ENCODE measurements around the gene HPSE2. TPM values are rescaled to one million over a fixed set of nuclear protein-coding genes. Genes with fewer than 3 reads are reported as not detected.
"Not testable (repeated sequence)": the region's sequence is repeated elsewhere in the genome, so short reads cannot be mapped to it uniquely, and the experiment has no call there.

The HPSE2 gene
- total and polyA plus RNA-seq, 8 donors = 0.58 to 15.8 (median 2.0) TPM

- Histone ChIP-seq H3K27ac (no peak overlapping the region), H3K9me3 (no peaks in the 10 kb centered on the region), H3K4me1 (peaks cover 0 to 7% (median 3%) of the 10 kb centered on the region in 4 donors), H3K27me3 (no peaks in the 10 kb centered on the region), H3K4me3 (no peak overlapping the region), H3K36me3 (no peaks in the 10 kb centered on the region)
- intact Hi-C loops (cut with DNase I; ENCODE audit: low total_unique reads) = no loop called here
- no peak for DNase-seq
- TF ChIP-seq POLR2A (IDR thresholded peaks at IDR 0.05) (no peak), EP300 (IDR thresholded peaks at IDR 0.05) (no peak)
- 55 to 68% (median 65%) methylated on average over 2 of the region's 2 CpGs for WGBS, 5 donors
Measured at GRCh38 chr10:99143651-99144050, 92.0 kb downstream of the HPSE2 start.

GRCh38 chr10:99143011-99143410 lies 92.6 kb downstream of the HPSE2 start:
- intact Hi-C loops (cut with DNase I; ENCODE audit: low total_unique reads) = no loop called here
- Histone ChIP-seq H3K9me3 (no peaks in the 10 kb centered on the region), H3K27me3 (no peaks in the 10 kb centered on the region), H3K4me3 (no peak overlapping the region), H3K36me3 (no peaks in the 10 kb centered on the region), H3K27ac (peak overlapping the region in 1 of 5 donors; percentile 39), H3K4me1 (peaks cover 0 to 7% (median 3%) of the 10 kb centered on the region in 4 donors)
- DNase-seq = no peak
- TF ChIP-seq POLR2AphosphoS5 (IDR thresholded peaks at IDR 0.05) (no peak), POLR2A (IDR thresholded peaks at IDR 0.05) (no peak), CTCF (IDR thresholded peaks at IDR 0.05) (no peak), EP300 (IDR thresholded peaks at IDR 0.05) (no peak)

- H3K9me3 ChIP-seq; DNase-seq; intact Hi-C loops (cut with DNase I; ENCODE audit: low total_unique reads); H3K4me3 ChIP-seq; H3K4me1 ChIP-seq; H3K36me3 ChIP-seq; H3K27me3 ChIP-seq; H3K27ac ChIP-seq: not testable (repeated sequence)
- 18 to 33% (median 29%) methylated on average over 3 of the region's 3 CpGs for WGBS, 5 donors
Measured at GRCh38 chr10:99132897-99133296, 102.8 kb downstream of the HPSE2 start.

- Histone ChIP-seq H3K4me3 (no peak overlapping the region), H3K27ac (no peak overlapping the region), H3K27me3 (peaks cover 0 to 3% (median 0%) of the 10 kb centered on the region in 3 donors), H3K36me3 (no peaks in the 10 kb centered on the region), H3K9me3 (peaks cover 0 to 11% (median 7%) of the 10 kb centered on the region in 4 donors), H3K4me1 (no peaks in the 10 kb centered on the region)
- 38 to 48% (median 40%) methylated on average over 3 of the region's 3 CpGs for WGBS, 5 donors
- no peak for TF ChIP-seq CTCF (IDR thresholded peaks at IDR 0.05)
- TF ChIP-seq POLR2A (IDR thresholded peaks at IDR 0.05) = no peak
- no peak for TF ChIP-seq POLR2AphosphoS5 (IDR thresholded peaks at IDR 0.05)
- TF ChIP-seq EP300 (IDR thresholded peaks at IDR 0.05) = no peak
- DNase-seq = no peak
- intact Hi-C loops (cut with DNase I; ENCODE audit: low total_unique reads) = no loop called here
Measured at GRCh38 chr10:99125879-99126278, 109.8 kb downstream of the HPSE2 start.

- Histone ChIP-seq H3K27me3 (peaks cover 0 to 3% (median 0%) of the 10 kb centered on the region in 3 donors), H3K4me3 (no peak overlapping the region), H3K36me3 (no peaks in the 10 kb centered on the region), H3K9me3 (peaks cover 0 to 16% (median 7%) of the 10 kb centered on the region in 4 donors), H3K4me1 (no peaks in the 10 kb centered on the region), H3K27ac (no peak overlapping the region)
- WGBS, 5 donors = 86 to 100% (median 89%) methylated on average over 1 of the region's 1 CpG
- intact Hi-C loops (cut with DNase I; ENCODE audit: low total_unique reads) = no loop called here
- TF ChIP-seq CTCF (IDR thresholded peaks at IDR 0.05) = no peak
- TF ChIP-seq POLR2A (IDR thresholded peaks at IDR 0.05) = no peak
- TF ChIP-seq POLR2AphosphoS5 (IDR thresholded peaks at IDR 0.05) = no peak
- no peak for DNase-seq
Measured at GRCh38 chr10:99124376-99124775, 111.3 kb downstream of the HPSE2 start.
